ENCODE data around the gene PEX14.

Gene PEX14

GRCh38 chr1:10638559-10639005 is 163.8 kb downstream of the PEX14 start:
- FAIRE-seq, result no peak

GRCh38 chr1:10639011-10639774 is 164.4 kb downstream of the PEX14 start:
- FAIRE-seq, result no peak

GRCh38 chr1:10639775-10640578 is 165.2 kb downstream of the PEX14 start:
- FAIRE-seq, result no peak

- no peak for FAIRE-seq
These were observed 166.2 kb downstream of the PEX14 start for GRCh38 chr1:10640843-10641553.

- FAIRE-seq, result no peak
These were observed 167.2 kb downstream of the PEX14 start for GRCh38 chr1:10641976-10642375.

- no peak for FAIRE-seq
These were observed 167.8 kb downstream of the PEX14 start for GRCh38 chr1:10642403-10643080.

GRCh38 chr1:10643607-10644306 is 169.0 kb downstream of the PEX14 start:
- FAIRE-seq, result no peak

- FAIRE-seq, result no peak
These were observed 169.8 kb downstream of the PEX14 start for GRCh38 chr1:10644307-10645128.

- FAIRE-seq, result no peak
These were observed 171.7 kb downstream of the PEX14 start for GRCh38 chr1:10646347-10646861.

- no peak for FAIRE-seq
These were observed 172.8 kb downstream of the PEX14 start for GRCh38 chr1:10647414-10648170.

- FAIRE-seq, result no peak
These were observed 174.2 kb downstream of the PEX14 start for GRCh38 chr1:10648689-10649516.

- no peak for FAIRE-seq
These were observed 174.9 kb downstream of the PEX14 start for GRCh38 chr1:10649517-10650201.

GRCh38 chr1:10650556-10651388 is 176.0 kb downstream of the PEX14 start:
- FAIRE-seq, result no peak

- no peak for FAIRE-seq
These were observed 176.6 kb downstream of the PEX14 start for GRCh38 chr1:10651389-10651766.

GRCh38 chr1:10651793-10652192 is 177.0 kb downstream of the PEX14 start:
- no peak for FAIRE-seq

GRCh38 chr1:10652626-10653025 is 177.9 kb downstream of the PEX14 start:
- no peak for FAIRE-seq

- FAIRE-seq, result no peak
These were observed 178.8 kb downstream of the PEX14 start for GRCh38 chr1:10653370-10654125.

Data from TTC549 (cell line).